DLD1 (cell line): ENCODE data around the gene UTS2R.

Experiments used
- in situ Hi-C: cut with HindIII; loops from 2 replicates; pipeline ENCODE4 v1.10.0; 2017; ENCODE audit warnings: low sequenced_read_pairs

Gene UTS2R

GRCh38 chr17:82403662-82404660, 32.4 kb downstream of the UTS2R start:
- in situ Hi-C loops, result no loop called here

- in situ Hi-C loops, result no loop called here
Measured at GRCh38 chr17:82405051-82405450, 33.5 kb downstream of the UTS2R start.

GRCh38 chr17:82406131-82406671, 34.6 kb downstream of the UTS2R start:
- in situ Hi-C loops, result no loop called here

- in situ Hi-C loops, result no loop called here
Measured at GRCh38 chr17:82407255-82407654, 35.7 kb downstream of the UTS2R start.

GRCh38 chr17:82408288-82408937, 36.8 kb downstream of the UTS2R start:
- in situ Hi-C loops, result no loop called here

- in situ Hi-C loops, result no loop called here
Measured at GRCh38 chr17:82408938-82409318, 37.4 kb downstream of the UTS2R start.

GRCh38 chr17:82410014-82410716, 38.6 kb downstream of the UTS2R start:
- in situ Hi-C loops, result loop anchor here (10.0 kb wide), 1 partner anchor 45 kb away; no protein-coding TSS in a partner anchor

- in situ Hi-C loops, result loop anchor here (10.0 kb wide), 1 partner anchor 47 kb away; no protein-coding TSS in a partner anchor
Measured at GRCh38 chr17:82411396-82412053, 40.0 kb downstream of the UTS2R start.

GRCh38 chr17:82412081-82412480, 40.5 kb downstream of the UTS2R start:
- in situ Hi-C loops, result loop anchor here (10.0 kb wide), 1 partner anchor 47 kb away; no protein-coding TSS in a partner anchor

GRCh38 chr17:82412535-82413520, 41.3 kb downstream of the UTS2R start:
- in situ Hi-C loops, result loop anchor here (10.0 kb wide), 1 partner anchor 48 kb away; no protein-coding TSS in a partner anchor

GRCh38 chr17:82414548-82415281, 43.1 kb downstream of the UTS2R start:
- in situ Hi-C loops, result loop anchor here (10.0 kb wide), 1 partner anchor 50 kb away; no protein-coding TSS in a partner anchor

- in situ Hi-C loops, result loop anchor here (10.0 kb wide), 1 partner anchor 51 kb away; no protein-coding TSS in a partner anchor
Measured at GRCh38 chr17:82415336-82415735, 43.8 kb downstream of the UTS2R start.

GRCh38 chr17:82415786-82416185, 44.2 kb downstream of the UTS2R start:
- in situ Hi-C loops, result loop anchor here (10.0 kb wide), 1 partner anchor 51 kb away; no protein-coding TSS in a partner anchor

GRCh38 chr17:82416264-82416663, 44.7 kb downstream of the UTS2R start:
- in situ Hi-C loops, result loop anchor here (10.0 kb wide), 1 partner anchor 51 kb away; no protein-coding TSS in a partner anchor

GRCh38 chr17:82416771-82417170, 45.2 kb downstream of the UTS2R start:
- in situ Hi-C loops, result loop anchor here (10.0 kb wide), 1 partner anchor 52 kb away; no protein-coding TSS in a partner anchor

GRCh38 chr17:82418001-82418986, 46.7 kb downstream of the UTS2R start, which contains the start of the genes HEXD and OGFOD3:
HEXD (plus strand) TSS chr17:82418347; CDS start chr17:82419800, 1,453 bp downstream.
OGFOD3 (minus strand) TSS chr17:82418586; CDS start chr17:82418485, 101 bp downstream.
- in situ Hi-C loops, result loop anchor here (10.0 kb wide), 1 partner anchor 53 kb away; no protein-coding TSS in a partner anchor
